ENCODE data around the gene CMTR1.

- TF ChIP-seq POLR2A (IDR thresholded peaks at IDR 0.05) (no peak), CTCF (IDR thresholded peaks at IDR 0.05) (no peak)
These were observed 71.0 kb downstream of the CMTR1 start for GRCh38 chr6:37504024-37504423.
